ENCODE results near the gene BAG2. TPM values are rescaled to one million over a fixed set of nuclear protein-coding genes. Genes with fewer than 3 reads are reported as not detected.

Gene BAG2
- total and polyA plus RNA-seq, 10 of the 15 experiments (the other 5 are each of a cell fraction or from before 2014, with no cell fraction given): 7.7 to 17.6 (median 9.6) TPM

DNA sequence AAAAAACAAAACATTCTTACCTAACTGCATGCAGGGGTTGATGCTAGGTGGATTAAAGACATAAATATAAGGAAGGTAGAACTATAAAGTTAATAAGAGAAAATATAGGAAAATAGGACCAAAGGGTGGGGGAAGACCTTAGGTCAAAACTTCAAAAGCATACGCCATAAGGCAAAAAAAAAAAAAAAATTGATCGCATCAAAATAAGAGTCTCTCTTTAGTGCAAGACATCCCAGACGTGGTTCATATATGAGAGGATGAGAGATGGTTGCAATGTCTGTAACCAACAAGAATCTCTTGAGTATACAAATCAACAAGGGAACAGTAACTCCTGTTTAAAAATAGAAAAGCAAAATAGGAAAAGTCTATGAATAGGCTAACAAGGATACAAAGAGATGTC, 8.5 kb downstream of the BAG2 start:
- FAIRE-seq: no peak
- 100% methylated on average over 3 of the region's 3 CpGs for WGBS (ENCODE audit: insufficient coverage, insufficient replicate concordance, low lambda C conversion rate, missing lambda C conversion rate)
- BruUV-seq (replicated peaks): no TSS peak

More for the DNA sequence above, 8.5 kb downstream of the BAG2 start:
- no peaks in the 10 kb centered on the region for H3K9me3 ChIP-seq (replicated peaks; ENCODE audit: control insufficient read depth, insufficient read depth, low read length)
- SMC1A ChIA-PET (ENCODE audit: uncharacterized antibody, unreplicated experiment): no interaction called here
- RAD21 ChIA-PET (ENCODE audit: unreplicated experiment): no interaction called here
- intact Hi-C loops (cut with micrococcal nuclease; ENCODE audit: unreplicated experiment) (no loop called here), in situ Hi-C loops (cut with MboI) (no loop called here)
- no peaks in the 10 kb centered on the region for H3K4me1 ChIP-seq (ENCODE audit: control insufficient read depth, insufficient read depth, low read length)
- H3K27ac ChIP-seq (ENCODE audit: control insufficient read depth, insufficient read depth): no peak overlapping the region
- DNase-seq (ENCODE audit: low read depth, low spot score): no peak
- H3K4me3 ChIP-seq: no peak overlapping the region
- CTCF ChIA-PET: no interaction called here
- no peak for ATAC-seq
- no peak overlapping the region for H2AFZ ChIP-seq (ENCODE audit: control insufficient read depth, low read depth, low read length)
- H3K36me3 ChIP-seq (ENCODE audit: control insufficient read depth in 2 of 2, insufficient read depth in 2 of 2, low read length in 1 of 2): peaks cover 2 to 7% of the 10 kb centered on the region in 2 experiments; a peak in 3 of 4 replicates
- H4K20me1 ChIP-seq (ENCODE audit: control insufficient read depth, insufficient read depth): no peaks in the 10 kb centered on the region
- H3K4me2 ChIP-seq (ENCODE audit: control insufficient read depth, insufficient read depth): no peak overlapping the region
- POLR2A ChIA-PET: no interaction called here
- TF ChIP-seq ZZZ3 (IDR thresholded peaks at IDR 0.05; ENCODE audit: control insufficient read depth, insufficient read length, low read depth) (no peak), RAD21 (IDR thresholded peaks at IDR 0.05; ENCODE audit: insufficient read depth, low read depth, low read length) (no peak), ZNF274 (IDR thresholded peaks at IDR 0.05; ENCODE audit: insufficient read depth, insufficient read length) (no peak), MYB (IDR thresholded peaks at IDR 0.05; ENCODE audit: borderline replicate concordance, low read depth, low read length) (no peak), NBN (IDR thresholded peaks at IDR 0.05) (no peak)
- TF ChIP-seq, protein P1, sequence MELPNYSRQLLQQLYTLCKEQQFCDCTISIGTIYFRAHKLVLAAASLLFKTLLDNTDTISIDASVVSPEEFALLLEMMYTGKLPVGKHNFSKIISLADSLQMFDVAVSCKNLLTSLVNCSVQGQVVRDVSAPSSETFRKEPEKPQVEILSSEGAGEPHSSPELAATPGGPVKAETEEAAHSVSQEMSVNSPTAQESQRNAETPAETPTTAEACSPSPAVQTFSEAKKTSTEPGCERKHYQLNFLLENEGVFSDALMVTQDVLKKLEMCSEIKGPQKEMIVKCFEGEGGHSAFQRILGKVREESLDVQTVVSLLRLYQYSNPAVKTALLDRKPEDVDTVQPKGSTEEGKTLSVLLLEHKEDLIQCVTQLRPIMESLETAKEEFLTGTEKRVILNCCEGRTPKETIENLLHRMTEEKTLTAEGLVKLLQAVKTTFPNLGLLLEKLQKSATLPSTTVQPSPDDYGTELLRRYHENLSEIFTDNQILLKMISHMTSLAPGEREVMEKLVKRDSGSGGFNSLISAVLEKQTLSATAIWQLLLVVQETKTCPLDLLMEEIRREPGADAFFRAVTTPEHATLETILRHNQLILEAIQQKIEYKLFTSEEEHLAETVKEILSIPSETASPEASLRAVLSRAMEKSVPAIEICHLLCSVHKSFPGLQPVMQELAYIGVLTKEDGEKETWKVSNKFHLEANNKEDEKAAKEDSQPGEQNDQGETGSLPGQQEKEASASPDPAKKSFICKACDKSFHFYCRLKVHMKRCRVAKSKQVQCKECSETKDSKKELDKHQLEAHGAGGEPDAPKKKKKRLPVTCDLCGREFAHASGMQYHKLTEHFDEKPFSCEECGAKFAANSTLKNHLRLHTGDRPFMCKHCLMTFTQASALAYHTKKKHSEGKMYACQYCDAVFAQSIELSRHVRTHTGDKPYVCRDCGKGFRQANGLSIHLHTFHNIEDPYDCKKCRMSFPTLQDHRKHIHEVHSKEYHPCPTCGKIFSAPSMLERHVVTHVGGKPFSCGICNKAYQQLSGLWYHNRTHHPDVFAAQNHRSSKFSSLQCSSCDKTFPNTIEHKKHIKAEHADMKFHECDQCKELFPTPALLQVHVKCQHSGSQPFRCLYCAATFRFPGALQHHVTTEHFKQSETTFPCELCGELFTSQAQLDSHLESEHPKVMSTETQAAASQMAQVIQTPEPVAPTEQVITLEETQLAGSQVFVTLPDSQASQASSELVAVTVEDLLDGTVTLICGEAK (IDR thresholded peaks at IDR 0.05; ENCODE audit: borderline replicate concordance): no peak
- TF ChIP-seq, protein P2, sequence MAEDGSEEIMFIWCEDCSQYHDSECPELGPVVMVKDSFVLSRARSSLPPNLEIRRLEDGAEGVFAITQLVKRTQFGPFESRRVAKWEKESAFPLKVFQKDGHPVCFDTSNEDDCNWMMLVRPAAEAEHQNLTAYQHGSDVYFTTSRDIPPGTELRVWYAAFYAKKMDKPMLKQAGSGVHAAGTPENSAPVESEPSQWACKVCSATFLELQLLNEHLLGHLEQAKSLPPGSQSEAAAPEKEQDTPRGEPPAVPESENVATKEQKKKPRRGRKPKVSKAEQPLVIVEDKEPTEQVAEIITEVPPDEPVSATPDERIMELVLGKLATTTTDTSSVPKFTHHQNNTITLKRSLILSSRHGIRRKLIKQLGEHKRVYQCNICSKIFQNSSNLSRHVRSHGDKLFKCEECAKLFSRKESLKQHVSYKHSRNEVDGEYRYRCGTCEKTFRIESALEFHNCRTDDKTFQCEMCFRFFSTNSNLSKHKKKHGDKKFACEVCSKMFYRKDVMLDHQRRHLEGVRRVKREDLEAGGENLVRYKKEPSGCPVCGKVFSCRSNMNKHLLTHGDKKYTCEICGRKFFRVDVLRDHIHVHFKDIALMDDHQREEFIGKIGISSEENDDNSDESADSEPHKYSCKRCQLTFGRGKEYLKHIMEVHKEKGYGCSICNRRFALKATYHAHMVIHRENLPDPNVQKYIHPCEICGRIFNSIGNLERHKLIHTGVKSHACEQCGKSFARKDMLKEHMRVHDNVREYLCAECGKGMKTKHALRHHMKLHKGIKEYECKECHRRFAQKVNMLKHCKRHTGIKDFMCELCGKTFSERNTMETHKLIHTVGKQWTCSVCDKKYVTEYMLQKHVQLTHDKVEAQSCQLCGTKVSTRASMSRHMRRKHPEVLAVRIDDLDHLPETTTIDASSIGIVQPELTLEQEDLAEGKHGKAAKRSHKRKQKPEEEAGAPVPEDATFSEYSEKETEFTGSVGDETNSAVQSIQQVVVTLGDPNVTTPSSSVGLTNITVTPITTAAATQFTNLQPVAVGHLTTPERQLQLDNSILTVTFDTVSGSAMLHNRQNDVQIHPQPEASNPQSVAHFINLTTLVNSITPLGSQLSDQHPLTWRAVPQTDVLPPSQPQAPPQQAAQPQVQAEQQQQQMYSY (CRISPR knock-in tag; IDR thresholded peaks at IDR 0.05): no peak
- H3K79me2 ChIP-seq (ENCODE audit: control insufficient read depth, insufficient read depth, low read length): peaks cover 50% of the 10 kb centered on the region
- H3K9ac ChIP-seq (ENCODE audit: control insufficient read depth, insufficient read depth, low read length): no peak overlapping the region
- H3K27me3 ChIP-seq (replicated peaks in 1 of 2; ENCODE audit: control insufficient read depth in 2 of 2, insufficient read depth in 2 of 2, low read length in 1 of 2): no peaks in the 10 kb centered on the region

All from GM12878 (cell line).